ENCODE results near the gene SUGCT. TPM values are rescaled to one million over a fixed set of nuclear protein-coding genes. Genes with fewer than 3 reads are reported as not detected.

Gene SUGCT
- total RNA-seq, 2 experiments from 2014 or later, result 0.44 to 0.57 TPM

GRCh38 chr7:40865441-40866233 lies 730.8 kb downstream of the SUGCT start:
- POLR2A ChIA-PET, result no interaction called here
- Mint-ChIP-seq H3K27me3 (no peaks in the 10 kb centered on the region), H3K4me1 (no peaks in the 10 kb centered on the region), H3K9me3 (peaks cover 4% of the 10 kb centered on the region), H3K4me3 (no peak overlapping the region), H3K27ac (no peak overlapping the region), H3K36me3 (no peaks in the 10 kb centered on the region)
- ATAC-seq (ENCODE audit: low read depth), result no peak
- no peak for DNase-seq

GRCh38 chr7:40866601-40867000 lies 731.8 kb downstream of the SUGCT start:
- H3K27me3 Mint-ChIP-seq, result no peaks in the 10 kb centered on the region
- H3K27ac Mint-ChIP-seq, result no peak overlapping the region
- ATAC-seq (ENCODE audit: low read depth), result no peak
- no peak overlapping the region for H3K4me3 Mint-ChIP-seq
- DNase-seq, result no peak
- H3K4me1 Mint-ChIP-seq, result no peaks in the 10 kb centered on the region
- POLR2A ChIA-PET, result no interaction called here
- no peaks in the 10 kb centered on the region for H3K36me3 Mint-ChIP-seq
- peaks cover 4% of the 10 kb centered on the region for H3K9me3 Mint-ChIP-seq

GRCh38 chr7:40870108-40870507 lies 735.3 kb downstream of the SUGCT start:
- POLR2A ChIA-PET, result no interaction called here
- H3K27me3 Mint-ChIP-seq, result no peaks in the 10 kb centered on the region

GRCh38 chr7:40873248-40873647 lies 738.4 kb downstream of the SUGCT start:
- Mint-ChIP-seq H3K4me1 (no peaks in the 10 kb centered on the region), H3K9me3 (peaks cover 5% of the 10 kb centered on the region), H3K4me3 (no peak overlapping the region), H3K36me3 (no peaks in the 10 kb centered on the region), H3K27me3 (peaks cover 4% of the 10 kb centered on the region), H3K27ac (no peak overlapping the region)
- POLR2A ChIA-PET, result no interaction called here
- ATAC-seq (ENCODE audit: low read depth), result no peak
- DNase-seq, result no peak

More at GRCh38 chr7:40870108-40870507, 735.3 kb downstream of the SUGCT start:
- ATAC-seq (ENCODE audit: low read depth) (no peak), DNase-seq (no peak)
- no peak overlapping the region for H3K4me3 Mint-ChIP-seq
- no peak overlapping the region for H3K27ac Mint-ChIP-seq
- H3K9me3 Mint-ChIP-seq, result peaks cover 4% of the 10 kb centered on the region
- H3K36me3 Mint-ChIP-seq, result no peaks in the 10 kb centered on the region
- H3K4me1 Mint-ChIP-seq, result no peaks in the 10 kb centered on the region

DNA sequence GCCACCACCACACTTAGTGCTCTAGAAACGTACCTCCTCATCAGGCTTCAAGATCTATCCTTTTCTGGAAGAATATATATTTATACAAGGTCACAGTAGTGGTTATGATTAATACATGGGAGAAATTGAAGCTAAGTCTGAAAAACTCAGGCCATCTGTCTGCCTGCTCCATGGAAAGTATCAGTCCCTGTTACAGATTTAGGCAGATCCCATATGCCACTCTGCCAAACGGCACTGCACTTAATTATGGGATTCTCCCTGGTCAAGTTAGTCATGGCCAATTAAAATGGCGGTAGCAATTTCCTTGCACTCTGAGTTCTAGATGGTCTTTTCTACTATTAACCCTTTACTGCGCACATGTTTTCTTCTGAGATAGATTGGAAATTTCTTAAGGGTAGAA lies 740.0 kb downstream of the SUGCT start:
- no peak for DNase-seq
- POLR2A ChIA-PET, result no interaction called here
- Mint-ChIP-seq H3K27ac (no peak overlapping the region), H3K4me3 (no peak overlapping the region), H3K9me3 (peaks cover 2% of the 10 kb centered on the region), H3K4me1 (no peaks in the 10 kb centered on the region), H3K27me3 (peaks cover 4% of the 10 kb centered on the region), H3K36me3 (no peaks in the 10 kb centered on the region)
- no peak for ATAC-seq (ENCODE audit: low read depth)

DNA sequence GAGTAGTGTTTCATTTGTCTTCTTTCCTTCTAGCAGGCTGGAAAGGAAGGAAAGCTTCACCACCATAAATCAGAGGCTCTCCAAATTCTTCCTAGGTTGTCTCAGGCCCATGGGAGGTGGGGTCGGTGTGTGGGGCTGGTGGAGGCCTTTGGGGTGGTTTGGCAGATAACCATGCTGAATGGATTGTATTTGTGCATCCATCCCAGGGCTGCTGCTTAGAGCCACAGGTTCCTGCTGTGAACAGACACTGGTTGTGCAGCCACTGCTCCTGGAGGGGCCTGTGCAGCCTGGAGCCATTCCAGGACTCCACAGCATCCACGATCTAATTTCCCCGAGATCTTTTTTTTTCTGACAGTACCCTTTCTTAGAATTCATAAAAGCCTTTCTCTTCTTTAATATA lies 741.8 kb downstream of the SUGCT start:
- no peak for DNase-seq

DNA sequence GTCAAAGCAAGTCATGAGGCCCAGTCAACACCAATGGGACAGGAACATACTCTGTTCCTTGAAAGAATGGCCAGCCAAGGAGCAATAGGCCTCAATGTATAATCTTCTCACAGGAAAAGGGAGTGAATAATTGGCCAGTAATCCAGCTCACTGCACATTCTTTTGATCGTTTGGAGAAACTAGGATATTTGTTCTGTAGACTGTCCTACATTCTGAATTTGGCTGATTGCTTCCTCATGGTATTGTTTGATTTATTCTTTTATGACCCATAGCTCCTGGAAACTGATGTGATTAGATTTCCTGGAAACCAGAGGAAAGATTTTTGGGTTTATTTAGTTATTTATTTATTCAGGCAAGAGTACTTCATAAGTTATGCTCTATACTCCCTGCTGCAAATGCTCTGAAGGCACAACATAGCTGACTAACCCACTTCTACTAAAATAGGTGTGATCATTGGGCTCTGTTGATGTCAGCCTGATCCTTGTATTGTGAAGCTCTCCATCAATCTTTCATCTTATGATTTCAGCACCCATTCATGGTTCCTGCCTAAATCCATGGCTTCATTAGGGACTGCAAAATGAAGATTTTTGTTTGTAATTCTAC lies 745.2 kb downstream of the SUGCT start:
- Mint-ChIP-seq H3K27me3 (peaks cover 4% of the 10 kb centered on the region), H3K27ac (no peak overlapping the region), H3K36me3 (no peaks in the 10 kb centered on the region), H3K9me3 (peaks cover 2% of the 10 kb centered on the region), H3K4me1 (no peaks in the 10 kb centered on the region), H3K4me3 (no peak overlapping the region)
- POLR2A ChIA-PET, result no interaction called here
- DNase-seq (no peak), ATAC-seq (ENCODE audit: low read depth) (no peak)

More for the DNA sequence above, 741.8 kb downstream of the SUGCT start:
- ATAC-seq (ENCODE audit: low read depth), result no peak
- Mint-ChIP-seq H3K4me1 (no peaks in the 10 kb centered on the region), H3K9me3 (peaks cover 2% of the 10 kb centered on the region), H3K27ac (no peak overlapping the region), H3K36me3 (no peaks in the 10 kb centered on the region), H3K27me3 (peaks cover 4% of the 10 kb centered on the region), H3K4me3 (no peak overlapping the region)
- POLR2A ChIA-PET, result no interaction called here

DNA sequence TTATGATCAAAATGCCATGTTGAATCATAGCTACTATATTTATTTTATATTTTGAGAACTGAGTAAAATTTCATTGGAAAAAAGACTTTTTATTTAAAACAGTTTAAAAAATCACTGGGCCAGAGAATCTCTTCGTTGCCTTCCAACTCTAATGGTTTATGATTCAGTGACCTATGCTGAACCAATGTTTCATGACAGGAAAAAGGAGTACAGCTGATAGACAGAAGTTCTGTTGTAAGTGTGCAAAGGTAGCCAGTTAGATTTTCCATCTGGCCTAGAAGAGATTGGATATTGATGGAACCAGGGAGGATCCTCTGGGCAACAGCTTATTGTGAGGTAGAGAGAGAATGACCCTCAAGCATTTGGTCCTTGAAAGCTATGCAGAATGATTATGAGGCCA lies 745.8 kb downstream of the SUGCT start:
- Mint-ChIP-seq H3K9me3 (peaks cover 2% of the 10 kb centered on the region), H3K36me3 (no peaks in the 10 kb centered on the region), H3K4me1 (peaks cover 1% of the 10 kb centered on the region), H3K4me3 (no peak overlapping the region), H3K27ac (no peak overlapping the region), H3K27me3 (peaks cover 2% of the 10 kb centered on the region)
- DNase-seq (no peak), ATAC-seq (ENCODE audit: low read depth) (no peak)
- POLR2A ChIA-PET, result no interaction called here

GRCh38 chr7:40881405-40881926 lies 746.7 kb downstream of the SUGCT start:
- DNase-seq, result no peak
- peaks cover 2% of the 10 kb centered on the region for H3K4me1 Mint-ChIP-seq
- H3K36me3 Mint-ChIP-seq, result no peaks in the 10 kb centered on the region
- no peaks in the 10 kb centered on the region for H3K9me3 Mint-ChIP-seq
- no peak overlapping the region for H3K4me3 Mint-ChIP-seq
- no peak for ATAC-seq (ENCODE audit: low read depth)
- H3K27me3 Mint-ChIP-seq, result peaks cover 2% of the 10 kb centered on the region
- H3K27ac Mint-ChIP-seq, result no peak overlapping the region
- POLR2A ChIA-PET, result no interaction called here

DNA sequence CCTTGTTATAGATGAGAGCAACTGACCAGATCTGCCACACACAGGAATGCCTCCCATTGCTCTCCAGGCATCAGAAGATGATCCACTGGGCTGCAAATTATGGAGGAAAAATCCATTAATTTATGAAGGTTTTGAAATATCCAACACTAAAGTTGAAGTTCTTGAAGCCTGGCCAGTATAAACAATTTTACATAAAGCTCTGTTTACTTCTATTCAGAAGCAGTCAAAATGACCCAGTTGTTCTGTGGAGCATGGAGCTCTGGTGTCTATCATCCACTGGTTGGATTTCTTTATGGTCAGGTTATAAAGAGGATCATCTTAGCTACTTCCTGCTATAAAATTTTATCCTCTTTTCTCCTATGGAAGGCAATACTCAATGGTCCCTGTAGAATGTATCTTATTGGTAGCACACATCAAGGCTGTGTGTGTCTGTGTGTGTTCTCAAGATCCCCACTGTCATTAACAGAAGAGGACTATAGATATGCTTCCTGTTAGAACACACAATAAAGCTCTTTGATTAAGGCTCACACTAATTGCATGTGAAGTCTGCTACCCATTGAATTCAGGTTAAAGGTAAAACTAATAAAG lies 747.4 kb downstream of the SUGCT start:
- Mint-ChIP-seq H3K36me3 (no peaks in the 10 kb centered on the region), H3K9me3 (no peaks in the 10 kb centered on the region)
- POLR2A ChIA-PET, result no interaction called here

DNA sequence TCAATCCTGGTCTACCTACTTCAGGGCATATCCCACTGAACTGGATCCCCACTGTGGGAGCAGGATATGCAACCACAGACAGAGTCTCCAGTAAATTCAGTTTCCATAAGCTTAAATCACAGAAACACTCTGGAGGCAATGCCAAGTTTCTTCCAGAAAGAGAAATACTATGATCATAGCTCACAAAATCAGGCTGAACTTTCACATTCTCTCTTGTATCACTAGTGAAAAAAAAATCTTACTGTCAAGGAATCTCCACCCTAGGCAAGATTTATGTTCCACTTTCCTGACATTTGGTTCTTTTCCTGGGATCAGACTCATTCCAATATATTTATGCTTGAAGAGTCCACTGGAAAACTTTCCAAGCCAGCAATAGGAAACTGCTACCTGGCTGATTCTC lies 749.0 kb downstream of the SUGCT start:
- ATAC-seq (ENCODE audit: low read depth), result no peak
- Mint-ChIP-seq H3K27ac (no peak overlapping the region), H3K27me3 (no peaks in the 10 kb centered on the region)

More for the DNA sequence above, 747.4 kb downstream of the SUGCT start:
- DNase-seq, result no peak
- Mint-ChIP-seq H3K4me3 (no peak overlapping the region), H3K27ac (no peak overlapping the region), H3K27me3 (no peaks in the 10 kb centered on the region), H3K4me1 (peaks cover 2% of the 10 kb centered on the region)
- no peak for ATAC-seq (ENCODE audit: low read depth)

GRCh38 chr7:40884241-40884640 lies 749.4 kb downstream of the SUGCT start:
- ATAC-seq (ENCODE audit: low read depth) (no peak), DNase-seq (no peak)
- no peaks in the 10 kb centered on the region for H3K36me3 Mint-ChIP-seq
- POLR2A ChIA-PET, result no interaction called here
- no peak overlapping the region for H3K4me3 Mint-ChIP-seq
- H3K27ac Mint-ChIP-seq, result no peak overlapping the region
- no peaks in the 10 kb centered on the region for H3K27me3 Mint-ChIP-seq
- H3K9me3 Mint-ChIP-seq, result no peaks in the 10 kb centered on the region
- H3K4me1 Mint-ChIP-seq, result peaks cover 2% of the 10 kb centered on the region

More for the DNA sequence above, 749.0 kb downstream of the SUGCT start:
- H3K9me3 Mint-ChIP-seq, result no peaks in the 10 kb centered on the region
- POLR2A ChIA-PET, result no interaction called here
- H3K36me3 Mint-ChIP-seq, result no peaks in the 10 kb centered on the region
- DNase-seq, result no peak
- no peak overlapping the region for H3K4me3 Mint-ChIP-seq
- H3K4me1 Mint-ChIP-seq, result peaks cover 2% of the 10 kb centered on the region

DNA sequence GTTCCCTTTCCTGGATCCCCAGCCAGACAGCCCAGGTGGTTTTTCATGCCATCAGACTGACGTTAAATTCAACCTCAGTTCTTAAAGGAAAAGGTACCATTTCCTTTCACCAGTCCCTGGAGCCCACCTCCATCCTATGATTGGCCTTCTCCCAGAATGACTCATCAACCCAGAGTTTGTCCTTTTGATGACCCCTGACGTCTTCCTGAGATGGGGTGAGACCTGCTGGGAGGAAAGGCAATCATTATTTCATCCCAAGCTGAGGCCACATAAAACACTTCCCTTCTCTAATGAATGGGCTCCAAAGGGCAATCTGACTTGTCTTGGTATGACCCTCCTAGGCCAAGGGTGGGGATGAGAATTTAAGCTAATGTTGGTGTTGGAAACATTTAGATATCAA lies 750.7 kb downstream of the SUGCT start:
- POLR2A ChIA-PET, result no interaction called here
- ATAC-seq (ENCODE audit: low read depth) (no peak), DNase-seq (no peak)
- Mint-ChIP-seq H3K27me3 (no peaks in the 10 kb centered on the region), H3K9me3 (peaks cover 5% of the 10 kb centered on the region), H3K4me3 (no peak overlapping the region), H3K4me1 (peaks cover 2% of the 10 kb centered on the region), H3K36me3 (no peaks in the 10 kb centered on the region), H3K27ac (no peak overlapping the region)

DNA sequence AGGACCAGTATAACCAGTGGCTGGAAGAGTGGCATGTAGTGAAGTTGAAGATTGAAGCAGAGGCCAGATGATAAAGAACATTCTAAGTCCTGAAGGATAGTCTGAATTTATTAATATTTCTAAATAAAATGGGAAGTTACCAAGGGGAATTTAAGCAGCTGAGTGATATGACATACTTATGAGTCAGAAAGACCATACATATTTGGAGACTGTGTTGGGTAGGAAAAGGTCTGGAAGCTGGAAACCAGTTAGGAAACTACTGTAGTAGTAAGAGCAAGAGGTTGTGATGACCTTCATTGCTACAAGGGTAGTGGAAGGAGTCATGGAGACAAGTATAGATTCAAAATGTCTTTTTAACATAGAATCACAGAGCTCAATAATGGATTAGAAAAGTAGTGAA lies 752.3 kb downstream of the SUGCT start:
- Mint-ChIP-seq H3K4me3 (no peak overlapping the region), H3K27ac (no peak overlapping the region), H3K36me3 (no peaks in the 10 kb centered on the region), H3K4me1 (peaks cover 2% of the 10 kb centered on the region), H3K9me3 (peaks cover 5% of the 10 kb centered on the region), H3K27me3 (no peaks in the 10 kb centered on the region)
- DNase-seq (no peak), ATAC-seq (ENCODE audit: low read depth) (no peak)
- POLR2A ChIA-PET, result no interaction called here

Measured in activated naive CD8-positive, alpha-beta T cell treated with anti-CD3 and anti-CD28 coated beads, Interleukin-2, amount 10 ng/mL, durations not matched to agents 7 days and 5 days (primary cell).